ENCODE data around the gene NKX2-3.

NKX2-3 gene

GRCh38 chr10:99532687-99533495 is at the start of gene NKX2-3:
NKX2-3 (plus strand) TSS chr10:99532942; CDS start chr10:99533132, 190 bp downstream.
- no peak for DNase-seq (ENCODE audit: low spot score)

- no peak for DNase-seq (ENCODE audit: low spot score)
Measured at GRCh38 chr10:99484626-99485581, 47.8 kb upstream of the NKX2-3 start.

GRCh38 chr10:99487125-99487807 is 45.5 kb upstream of the NKX2-3 start:
- DNase-seq (ENCODE audit: low spot score), result no peak

- DNase-seq (ENCODE audit: low spot score), result no peak
Measured at GRCh38 chr10:99489271-99489670, 43.5 kb upstream of the NKX2-3 start.

- DNase-seq (ENCODE audit: low spot score), result no peak
Measured at GRCh38 chr10:99497343-99498025, 35.3 kb upstream of the NKX2-3 start.

- no peak for DNase-seq (ENCODE audit: low spot score)
Measured at GRCh38 chr10:99506416-99506815, 26.3 kb upstream of the NKX2-3 start.

GRCh38 chr10:99507265-99507664 is 25.5 kb upstream of the NKX2-3 start:
- DNase-seq (ENCODE audit: low spot score), result no peak

- DNase-seq (ENCODE audit: low spot score), result no peak
Measured at GRCh38 chr10:99513061-99513460, 19.7 kb upstream of the NKX2-3 start.

GRCh38 chr10:99519690-99520039 is 13.1 kb upstream of the NKX2-3 start:
- no peak for DNase-seq (ENCODE audit: low spot score)

- no peak for DNase-seq (ENCODE audit: low spot score)
Measured at GRCh38 chr10:99520040-99520846, 12.5 kb upstream of the NKX2-3 start.

- DNase-seq (ENCODE audit: low spot score), result no peak
Measured at GRCh38 chr10:99520847-99521764, 11.6 kb upstream of the NKX2-3 start.

GRCh38 chr10:99521765-99522469 is 10.8 kb upstream of the NKX2-3 start:
- no peak for DNase-seq (ENCODE audit: low spot score)

- DNase-seq (ENCODE audit: low spot score), result no peak
Measured at GRCh38 chr10:99522470-99523250, 10.1 kb upstream of the NKX2-3 start.

GRCh38 chr10:99523251-99523773 is 9.4 kb upstream of the NKX2-3 start:
- no peak for DNase-seq (ENCODE audit: low spot score)

- no peak for DNase-seq (ENCODE audit: low spot score)
Measured at GRCh38 chr10:99524050-99524666, 8.6 kb upstream of the NKX2-3 start.

GRCh38 chr10:99524736-99525380 is 7.9 kb upstream of the NKX2-3 start:
- no peak for DNase-seq (ENCODE audit: low spot score)

GRCh38 chr10:99525897-99526296 is 6.8 kb upstream of the NKX2-3 start:
- no peak for DNase-seq (ENCODE audit: low spot score)
